NCI-H2107 (cell line): ENCODE data around the gene CTPS2.

Experiments
- DNase-seq: peaks from one replicate; lab custom pipeline; 2025; lab: John Stamatoyannopoulos, UW

Gene CTPS2

GRCh38 chrX:16559206-16559619 is 153.3 kb downstream of the CTPS2 start:
- no peak for DNase-seq

GRCh38 chrX:16558489-16558888 is 154.0 kb downstream of the CTPS2 start:
- DNase-seq: no peak

DNA sequence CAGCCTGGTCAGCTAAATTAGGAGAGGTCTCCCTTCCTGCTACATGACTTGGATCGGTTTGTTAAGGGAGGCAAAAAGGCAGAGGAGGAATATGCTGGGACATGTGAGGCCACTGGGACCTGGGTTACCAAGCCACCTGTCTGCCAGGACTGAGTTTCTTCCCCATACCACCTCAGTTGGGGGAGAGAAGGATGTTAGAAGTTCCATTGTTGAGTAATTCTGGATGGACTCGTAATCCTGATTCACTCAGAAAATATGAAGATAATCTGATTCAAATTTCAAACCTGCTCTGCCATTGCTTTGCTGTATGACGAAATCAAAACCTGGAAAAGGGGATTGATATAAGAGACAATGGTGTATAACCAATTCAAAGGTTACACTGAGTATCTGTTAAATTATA is 159.9 kb downstream of the CTPS2 start:
- DNase-seq: no peak

DNA sequence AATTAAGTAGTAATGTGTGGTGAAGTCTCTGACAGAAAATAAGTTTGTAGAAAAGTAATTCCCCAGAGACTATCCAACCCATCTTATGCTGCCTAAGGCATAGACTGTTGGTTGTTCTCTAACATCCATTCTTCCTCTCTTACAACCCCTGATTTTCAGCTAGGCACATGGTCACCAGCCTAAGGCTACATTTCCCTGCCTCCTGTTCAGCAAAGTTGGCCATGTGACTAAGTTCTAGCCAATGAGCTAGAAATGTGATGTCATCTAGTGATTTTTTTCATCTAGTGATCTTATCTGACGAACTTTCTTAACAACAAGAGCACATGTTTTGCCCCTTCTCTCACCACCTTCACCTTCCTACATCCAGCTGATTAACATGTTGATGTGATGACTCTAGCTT is 164.8 kb downstream of the CTPS2 start:
- no peak for DNase-seq

- no peak for DNase-seq
Observed at GRCh38 chrX:16544969-16545368, 167.5 kb downstream of the CTPS2 start.
